GM19467 (cell line): ENCODE measurements around the gene RASSF7.
"Not testable (repeated sequence)": the region's sequence is repeated elsewhere in the genome, so short reads cannot be mapped to it uniquely, and the experiment has no call there.

Experiments
- ATAC-seq: cut with Tn5 transposase; IDR thresholded peaks from one replicate; pipeline ENCODE4 v1.9.1; 2021; ENCODE audit warnings: mild to moderate bottlenecking, moderate library complexity; ENCODE audit not compliant: unreplicated experiment

RASSF7 gene, protein sequence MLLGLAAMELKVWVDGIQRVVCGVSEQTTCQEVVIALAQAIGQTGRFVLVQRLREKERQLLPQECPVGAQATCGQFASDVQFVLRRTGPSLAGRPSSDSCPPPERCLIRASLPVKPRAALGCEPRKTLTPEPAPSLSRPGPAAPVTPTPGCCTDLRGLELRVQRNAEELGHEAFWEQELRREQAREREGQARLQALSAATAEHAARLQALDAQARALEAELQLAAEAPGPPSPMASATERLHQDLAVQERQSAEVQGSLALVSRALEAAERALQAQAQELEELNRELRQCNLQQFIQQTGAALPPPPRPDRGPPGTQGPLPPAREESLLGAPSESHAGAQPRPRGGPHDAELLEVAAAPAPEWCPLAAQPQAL

DNA sequence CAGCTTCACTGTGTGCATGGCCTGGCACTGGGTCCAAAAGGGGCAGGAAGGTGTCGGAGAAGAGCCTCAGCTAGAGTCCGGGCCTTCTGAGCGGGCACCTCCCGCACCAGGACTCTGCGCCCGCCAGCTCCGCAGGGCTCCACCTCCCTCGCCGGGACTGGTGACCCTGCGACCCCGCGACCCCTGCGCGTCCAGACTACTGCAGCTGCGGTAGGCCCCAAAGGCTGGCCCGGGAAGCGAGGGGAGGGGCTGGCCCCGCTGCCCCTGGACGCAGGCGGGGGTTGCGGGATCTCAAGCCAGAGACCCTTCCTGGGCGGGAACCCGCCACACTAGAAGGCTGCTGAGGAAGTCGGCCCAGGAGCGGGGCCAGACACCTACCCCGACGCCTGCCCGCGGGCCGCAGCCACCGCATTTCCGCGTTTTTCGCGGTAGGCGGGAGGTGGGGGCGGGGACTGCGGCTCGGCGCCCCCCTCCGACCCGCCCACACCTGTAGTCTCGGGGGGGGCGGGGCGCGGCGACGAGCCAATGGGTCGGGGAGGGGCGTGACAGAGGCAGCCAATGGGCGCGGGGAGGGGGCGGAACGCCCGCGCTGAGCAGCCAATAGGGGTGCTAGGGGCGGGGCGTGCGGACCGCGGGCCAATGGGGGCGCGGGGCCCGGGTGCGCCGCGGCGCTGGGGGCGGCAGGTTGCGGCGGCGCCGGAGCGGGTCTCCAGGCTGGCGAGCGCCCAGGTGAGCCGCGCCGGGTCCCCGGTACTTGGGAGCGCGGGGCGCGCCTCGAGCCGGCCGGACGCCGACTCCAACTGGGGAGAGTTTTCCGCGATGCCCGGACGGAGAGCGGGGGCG, at the start of gene RASSF7, which contains the start of gene LMNTD2:
TSS of gene RASSF7 (plus strand) at position 666 of the 843 bp plus-strand sequence. CDS start 799 bp downstream, outside the sequence.
TSS of gene LMNTD2 (minus strand) at position 434 of the 843 bp plus-strand sequence. CDS start at position 412, 22 bp downstream.
- ATAC-seq, result peak; percentile 68

DNA sequence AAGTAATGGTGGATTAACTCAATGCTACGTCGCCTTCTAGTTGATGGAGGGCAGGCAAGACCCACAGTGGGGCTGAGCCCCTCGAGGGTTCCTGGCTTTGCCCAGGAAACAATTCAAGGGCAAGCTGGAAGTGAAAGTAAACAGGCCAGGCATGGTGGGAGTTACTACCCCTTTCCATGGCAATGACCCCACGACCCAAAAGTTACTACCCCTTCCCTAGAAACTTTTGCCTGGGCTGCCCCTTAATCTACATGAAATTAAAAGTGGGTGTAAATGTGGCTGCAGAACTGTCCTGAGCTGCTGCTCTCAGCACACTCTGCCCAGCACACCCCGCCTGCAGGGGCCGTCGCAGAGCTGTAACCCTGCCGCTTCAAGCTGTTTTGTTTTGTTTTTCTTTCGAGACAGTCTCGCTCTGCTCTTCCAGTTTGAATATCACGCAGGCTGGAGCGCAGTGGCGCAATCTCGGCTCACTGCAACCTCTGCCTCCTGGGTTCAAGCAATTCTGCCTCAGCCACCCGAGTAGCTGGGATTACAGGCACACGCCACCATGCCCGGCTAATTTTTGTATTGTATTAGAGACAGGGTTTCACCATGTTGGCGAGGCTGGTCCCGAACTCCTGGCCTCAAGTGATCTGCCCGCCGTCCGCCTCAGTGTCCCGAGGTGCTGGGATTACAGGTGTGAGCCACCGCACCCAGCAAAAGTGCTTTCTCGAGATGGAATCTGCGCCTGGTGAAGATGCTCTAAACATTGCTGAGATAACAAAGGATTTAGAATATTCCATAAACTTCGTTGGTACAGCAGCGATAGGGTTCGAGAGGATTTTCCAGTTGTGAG, 47.8 kb upstream of the RASSF7 start:
- no peak for ATAC-seq

- ATAC-seq, result no peak
Observed at GRCh38 chr11:514606-515005, 46.2 kb upstream of the RASSF7 start.

DNA sequence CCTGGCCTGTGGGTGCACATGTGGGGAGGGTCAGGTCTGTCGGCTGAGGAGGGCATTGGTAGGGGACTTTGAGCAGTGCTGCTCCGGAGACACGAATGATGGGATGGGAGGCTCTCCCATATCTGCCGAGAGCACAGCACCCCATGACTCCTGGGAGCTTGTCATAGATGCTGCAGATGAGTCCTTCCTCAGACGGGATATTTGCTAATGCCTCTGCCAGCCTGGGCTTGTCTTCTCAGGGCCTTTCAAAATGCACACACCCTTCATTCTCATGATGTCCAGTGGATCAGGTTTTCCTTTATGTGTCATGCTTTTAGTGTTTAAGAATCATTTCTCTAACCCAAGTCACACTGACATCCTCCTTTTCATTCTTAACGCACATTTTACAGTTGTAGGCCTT, 45.6 kb upstream of the RASSF7 start:
- no peak for ATAC-seq

- ATAC-seq, result no peak
Observed at GRCh38 chr11:516400-516799, 44.4 kb upstream of the RASSF7 start.

- ATAC-seq, result not testable (repeated sequence)
Observed at GRCh38 chr11:516918-517685, 43.7 kb upstream of the RASSF7 start.

DNA sequence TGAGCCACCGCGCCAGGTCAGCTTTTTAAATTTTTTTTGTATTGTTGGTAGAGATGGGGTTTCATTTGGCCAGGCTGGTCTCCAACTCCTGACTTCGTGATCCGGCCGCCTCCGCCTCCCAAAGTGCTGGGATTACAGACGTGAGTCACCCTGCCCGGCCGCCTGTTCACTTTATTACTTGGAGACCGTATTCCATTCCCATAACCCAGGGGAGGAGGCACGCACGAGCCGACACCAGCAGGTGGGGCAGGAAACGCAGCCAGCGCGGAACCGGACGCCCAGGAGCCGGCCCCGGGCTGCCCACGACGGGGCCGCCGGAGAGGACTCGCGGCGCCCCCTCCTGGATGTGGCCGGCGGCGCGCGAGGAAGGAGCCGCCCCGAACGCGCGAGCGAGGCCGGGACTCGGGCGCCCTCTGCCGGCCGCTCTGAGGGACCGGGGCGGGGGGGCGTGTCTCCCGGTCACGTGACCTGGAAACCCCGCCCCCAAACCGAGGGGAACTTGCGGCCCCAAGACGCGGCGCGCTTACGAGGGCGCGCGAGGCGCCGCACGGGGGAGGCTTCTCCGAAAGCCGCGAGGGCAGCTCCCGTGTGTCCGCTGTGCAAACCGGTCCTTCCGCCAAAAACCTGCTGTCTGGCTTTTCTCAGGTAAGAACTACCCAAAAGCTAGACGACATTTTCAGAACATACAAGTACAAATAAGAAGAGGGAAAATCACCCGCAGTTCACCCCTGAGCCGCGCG, 42.1 kb upstream of the RASSF7 start:
- ATAC-seq, result peak; percentile 84

DNA sequence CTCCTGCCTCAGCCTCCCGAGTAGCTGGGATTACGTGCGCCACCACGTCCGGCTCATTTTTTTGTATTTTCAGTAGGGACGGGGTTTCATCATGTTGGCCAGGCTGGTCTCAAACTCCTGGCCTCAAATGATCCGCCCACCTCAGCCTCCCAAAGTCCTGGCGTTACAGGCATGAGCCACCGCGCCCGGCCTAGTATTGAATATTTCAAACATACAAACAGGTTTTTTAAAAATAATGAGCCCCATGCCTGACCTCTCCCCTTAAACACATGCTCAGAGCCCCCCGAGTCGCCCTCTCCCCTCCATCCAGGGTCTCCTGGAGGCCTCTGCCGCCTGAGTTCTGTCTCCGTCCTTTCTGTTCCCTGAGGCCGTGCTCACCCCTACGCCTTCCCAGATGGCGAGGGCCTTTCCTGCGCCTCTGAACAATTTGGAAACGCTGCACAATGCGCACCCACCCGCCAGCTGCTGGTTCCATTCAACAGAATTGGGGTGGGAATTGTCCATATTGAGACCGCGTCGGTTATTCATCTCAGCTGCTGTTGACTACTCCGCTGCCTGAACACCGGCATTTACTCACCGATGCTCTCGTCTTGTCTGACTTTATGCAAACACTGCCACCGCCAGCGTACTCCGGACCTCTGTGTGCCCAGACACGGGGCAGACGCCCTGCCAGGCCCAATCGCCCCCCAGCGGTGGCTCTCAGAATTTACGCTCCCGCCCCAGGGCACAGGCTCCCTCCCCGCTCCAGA, 40.2 kb upstream of the RASSF7 start:
- ATAC-seq, result no peak

- no peak for ATAC-seq
Observed at GRCh38 chr11:521177-521688, 39.5 kb upstream of the RASSF7 start.

DNA sequence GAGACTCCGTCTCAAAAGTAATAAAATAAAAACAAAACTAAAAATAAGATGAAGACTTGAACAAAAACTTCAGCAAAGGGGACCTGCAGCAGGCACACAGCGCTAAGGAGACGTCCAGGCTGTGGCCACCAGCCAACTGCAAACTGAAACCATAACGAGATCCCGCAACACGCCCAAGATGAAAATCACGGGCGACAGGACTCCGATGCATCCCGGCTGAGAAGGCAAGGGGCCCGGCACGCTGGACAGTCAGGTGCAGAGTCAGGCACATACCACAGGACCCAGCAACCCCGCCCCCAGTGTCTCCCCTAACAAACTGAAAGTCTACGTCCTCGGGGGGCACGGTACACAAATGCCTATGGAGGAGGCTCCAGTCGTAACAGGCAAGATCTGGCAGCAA, 34.6 kb upstream of the RASSF7 start:
- no peak for ATAC-seq

DNA sequence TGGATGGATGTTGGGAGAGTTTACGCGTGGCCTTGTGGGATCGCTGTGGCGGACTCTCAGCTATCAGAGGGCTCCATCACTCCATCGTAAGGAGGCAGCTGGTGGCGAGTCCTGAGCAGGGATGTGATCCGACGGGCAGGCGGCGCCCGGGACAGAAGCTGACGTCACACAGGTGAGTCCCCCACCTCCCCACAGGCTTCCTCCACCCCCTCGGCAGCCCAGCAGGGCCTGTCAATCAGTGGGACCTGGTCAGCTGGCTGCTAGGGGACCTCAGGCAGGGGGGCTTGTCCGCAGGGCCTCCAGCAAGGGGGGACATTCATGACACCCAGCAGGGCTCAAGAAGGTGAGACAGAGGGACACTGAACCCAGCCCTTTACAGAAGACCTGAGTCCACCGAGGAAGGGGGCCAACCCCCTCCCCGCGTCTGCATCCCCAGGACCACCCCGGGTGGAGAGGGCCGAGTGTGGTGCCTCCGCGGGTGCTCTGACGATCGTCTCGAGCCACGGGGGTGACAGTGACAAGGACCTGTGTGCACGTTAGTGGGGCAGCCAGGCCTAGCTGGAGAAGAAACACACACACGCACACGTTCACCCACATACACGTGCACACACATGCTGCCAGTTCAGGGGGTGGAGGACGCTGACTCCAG, 32.5 kb upstream of the RASSF7 start:
- no peak for ATAC-seq

DNA sequence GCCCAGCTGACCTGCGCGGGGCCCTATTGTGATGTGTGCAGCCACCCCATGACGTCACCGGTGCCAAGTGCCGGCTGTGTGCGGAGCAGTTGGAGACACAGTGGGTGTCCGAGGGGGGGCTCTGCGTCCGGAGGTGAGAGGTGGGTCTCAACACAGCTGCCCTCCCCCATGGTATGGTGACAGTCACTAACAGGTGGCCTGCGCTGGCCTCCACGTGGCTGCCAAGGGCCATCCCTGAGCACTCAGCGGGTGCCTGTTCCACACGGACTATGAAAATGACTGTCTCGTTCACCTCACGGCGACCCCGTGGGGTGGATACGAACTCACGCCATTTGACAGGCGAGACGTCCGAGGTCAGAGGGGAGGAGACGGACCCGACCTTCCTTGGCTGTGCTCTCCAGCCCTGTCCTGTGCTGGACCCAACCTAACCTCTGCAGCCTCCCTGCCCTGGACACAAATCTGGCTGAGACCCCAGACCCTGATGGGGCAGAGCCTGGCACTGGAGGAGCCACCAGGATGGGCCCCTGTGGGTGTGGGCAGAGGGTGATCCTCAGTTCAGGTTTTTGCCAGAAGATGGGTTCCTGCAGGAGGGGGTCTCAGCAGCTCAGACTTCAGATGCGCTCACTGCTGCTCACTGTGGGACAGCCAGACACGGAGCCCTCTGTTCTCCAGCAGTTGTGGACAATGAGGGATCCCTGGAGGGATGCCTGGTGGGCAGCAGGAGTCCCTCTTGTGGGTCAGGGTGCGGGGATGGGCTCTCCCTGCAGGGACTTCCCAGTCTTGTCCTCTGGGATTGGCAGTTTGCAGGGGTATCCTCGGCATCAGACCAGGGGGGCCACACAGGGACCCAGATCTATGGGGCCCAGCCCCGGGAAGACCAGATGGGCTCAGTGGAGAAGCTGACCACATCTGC, 31.7 kb upstream of the RASSF7 start:
- ATAC-seq, result no peak

- no peak for ATAC-seq
Observed at GRCh38 chr11:529728-530411, 30.9 kb upstream of the RASSF7 start.

DNA sequence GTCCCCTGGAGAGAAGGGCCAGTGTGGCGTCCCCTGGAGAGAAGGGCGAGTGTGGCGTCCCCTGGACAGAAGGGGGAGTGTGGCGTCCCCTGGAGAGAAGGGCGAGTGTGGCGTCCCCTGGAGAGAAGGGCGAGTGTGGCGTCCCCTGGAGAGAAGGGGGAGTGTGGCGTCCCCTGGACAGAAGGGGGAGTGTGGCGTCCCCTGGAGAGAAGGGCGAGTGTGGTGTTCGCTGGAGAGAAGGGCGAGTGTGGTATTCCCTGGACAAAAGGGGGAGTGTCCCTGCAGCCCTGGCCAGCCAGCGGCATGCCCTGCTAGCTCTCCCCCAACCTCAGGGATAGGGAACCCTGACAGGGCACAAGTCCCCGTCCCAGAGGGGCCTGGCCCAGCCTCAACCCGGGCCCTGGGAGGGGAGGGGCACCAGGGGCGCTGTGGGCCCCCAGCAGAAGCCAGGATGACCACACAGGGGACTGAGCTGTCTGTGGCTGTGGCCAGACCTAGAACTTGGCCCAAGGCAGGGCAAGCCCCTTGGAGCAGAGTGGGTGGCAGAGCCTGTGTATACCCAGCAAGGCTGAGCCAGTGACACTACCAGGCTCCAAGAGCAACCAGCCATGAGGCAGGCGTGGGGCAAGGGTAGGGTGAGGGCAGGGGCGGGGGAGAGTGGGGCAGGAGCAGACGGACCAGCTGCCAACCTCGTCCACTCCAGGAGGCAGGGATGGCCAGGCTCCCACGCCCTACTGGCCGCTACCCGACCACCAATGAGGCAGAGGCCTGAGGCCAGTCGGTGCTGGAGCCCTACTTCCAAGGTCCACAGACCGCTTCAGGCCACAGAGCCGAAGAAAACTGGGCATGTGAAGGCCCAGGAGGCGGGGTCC, 29.6 kb upstream of the RASSF7 start:
- ATAC-seq, result no peak

GRCh38 chr11:531919-532526, 28.7 kb upstream of the RASSF7 start:
- ATAC-seq, result no peak
